Suppressor macrophage treated with lipopolysaccharide for 1 hour (primary cell): ENCODE measurements around the gene ZNF565.
"Not testable (repeated sequence)": the region's sequence is repeated elsewhere in the genome, so short reads cannot be mapped to it uniquely, and the experiment has no call there.

Experiments
- DNase-seq, 3 donors: peaks; one replicate each; pipeline ENCODE4 v3.0.0-alpha.2; 2020 to 2022

ZNF565 gene

GRCh38 chr19:36149673-36150406 lies 64.6 kb downstream of the ZNF565 start:
- DNase-seq, result no peak

- no peak for DNase-seq
These were observed 69.8 kb downstream of the ZNF565 start for GRCh38 chr19:36144624-36145023.

GRCh38 chr19:36142496-36142895 lies 72.0 kb downstream of the ZNF565 start:
- DNase-seq, result no peak

GRCh38 chr19:36142046-36142445 lies 72.4 kb downstream of the ZNF565 start:
- DNase-seq, result no peak

GRCh38 chr19:36141039-36141927 lies 73.2 kb downstream of the ZNF565 start:
- peak; percentile 88 to 94 (median 92) for DNase-seq

- peak; percentile 76 to 87 (median 77) for DNase-seq
These were observed 74.0 kb downstream of the ZNF565 start for GRCh38 chr19:36140304-36141038.

GRCh38 chr19:36139473-36140303 lies 74.8 kb downstream of the ZNF565 start, which contains the start of gene CAPNS1:
Gene CAPNS1 (plus strand): TSS chr19:36140066. CDS start chr19:36141012, 946 bp downstream.
- DNase-seq, result peak; percentile 98 to 99 (median 99)

- no peak for DNase-seq
These were observed 75.4 kb downstream of the ZNF565 start for GRCh38 chr19:36139120-36139472.

GRCh38 chr19:36136964-36137686 lies 77.3 kb downstream of the ZNF565 start:
- peak; percentile 53 to 55 (median 55) for DNase-seq

- not testable (repeated sequence) for DNase-seq
These were observed 79.6 kb downstream of the ZNF565 start for GRCh38 chr19:36134867-36135266.
